CD4-positive, alpha-beta T cell (primary cell): Measurements from ENCODE around the gene NR4A3. TPM values are rescaled to one million over a fixed set of nuclear protein-coding genes. Genes with fewer than 3 reads are reported as not detected.

Source experiments
- ATAC-seq: fragments of 200-7000 bp; cut with Tn5 transposase; one replicate; pipeline ENCODE4 v1.10.0; 2022; ENCODE audit warnings: mild to moderate bottlenecking; ENCODE audit not compliant: poor library complexity
- CTCF ChIA-PET: fragments of 350-600 bp; sonication (Branson Sonifier 250); formaldehyde crosslinking; loops from one replicate; lab custom pipeline; 2021; ENCODE audit warnings: antibody characterized with exemption, inconsistent platforms; lab: Charles Lee
- POLR2A ChIA-PET: fragments of 350-600 bp; sonication (Branson Sonifier 250); formaldehyde crosslinking; loops from one replicate; lab custom pipeline; 2021; ENCODE audit warnings: antibody characterized with exemption, inconsistent platforms; lab: Charles Lee
- DNase-seq, 14 experiments: peaks; one replicate each; pipeline ENCODE4 v3.0.0-alpha.2; 2013 to 2020; ENCODE audit warnings: mixed read lengths in 2 of 14
- H3K27ac ChIP-seq, 2 donors: one replicate each; pipeline versions ENCODE4 v1.5.1 to v1.7.0; 2013; ENCODE audit warnings: low read length in 2 of 2, low read depth in 1 of 2, mild to moderate bottlenecking in 1 of 2
- H3K27me3 ChIP-seq, 2 experiments: 1 replicate in 1 of 2; 2 replicates in 1 of 2; pipeline versions ENCODE4 v1.6.1 to v1.7.0; 2013; ENCODE audit warnings: low read length in 2 of 2, control low read depth in 1 of 2, mild to moderate bottlenecking in 1 of 2, moderate library complexity in 1 of 2; ENCODE audit not compliant: insufficient read depth in 2 of 2, control insufficient read depth in 1 of 2
- H3K36me3 ChIP-seq: one replicate; pipeline ENCODE4 v1.6.1; 2013; ENCODE audit warnings: low read length, control low read depth; ENCODE audit not compliant: insufficient read depth
- H3K4me1 ChIP-seq: one replicate; pipeline ENCODE4 v1.6.1; 2013; ENCODE audit warnings: low read length, control low read depth; ENCODE audit not compliant: insufficient read depth
- H3K4me3 ChIP-seq: one replicate; pipeline ENCODE4 v1.5.1; 2013; ENCODE audit warnings: mild to moderate bottlenecking, low read length, moderate library complexity
- H3K9me3 ChIP-seq, 2 experiments: 1 replicate in 1 of 2; 2 replicates in 1 of 2; pipeline versions ENCODE4 v1.6.1 to v1.7.0; 2013; ENCODE audit warnings: low read length in 2 of 2, mild to moderate bottlenecking in 2 of 2, control low read depth in 1 of 2, moderate library complexity in 1 of 2; ENCODE audit not compliant: control insufficient read depth in 1 of 2, insufficient read depth in 1 of 2
- H3K27ac Mint-ChIP-seq: one replicate; pipeline ENCODE4 v1.8.0; 2020; ENCODE audit warnings: mixed read lengths
- H3K27me3 Mint-ChIP-seq: one replicate; pipeline ENCODE4 v1.8.0; 2021; ENCODE audit warnings: mixed read lengths
- H3K36me3 Mint-ChIP-seq: one replicate; pipeline ENCODE4 v1.8.0; 2021; ENCODE audit warnings: low read depth, mixed read lengths
- H3K4me1 Mint-ChIP-seq: one replicate; pipeline ENCODE4 v1.8.0; 2021; ENCODE audit warnings: low read depth, mixed read lengths
- H3K4me3 Mint-ChIP-seq: one replicate; pipeline ENCODE4 v1.8.0; 2020; ENCODE audit warnings: mild to moderate bottlenecking, mixed read lengths
- H3K9me3 Mint-ChIP-seq: one replicate; pipeline ENCODE4 v1.8.0; 2020; ENCODE audit warnings: mixed read lengths
- intact Hi-C, 2 experiments: fragments of 100-400 bp; cut with DNase I in 1 of 2; cut with micrococcal nuclease in 1 of 2; formaldehyde crosslinking; loops; one replicate each; pipeline versions ENCODE4 v1.15.1 to v1.9.0; 2023 to 2025; cut with DNase I, micrococcal nuclease
- total RNA-seq, 174 experiments: library from RNA in 2 of 174; stranded (reverse) in 2 of 174; gene quantifications; one replicate each; pipeline ENCODE4 v1.2.3 and lab custom pipeline; 2021 to 2026
- TF ChIP-seq, protein P1 (sequence below): fragments of 200-600 bp; IDR thresholded peaks from one replicate; pipeline ENCODE4 v1.8.0; 2022; ENCODE audit warnings: antibody characterized with exemption, mild to moderate bottlenecking

NR4A3 gene
- total RNA-seq, 2 experiments from 2014 or later, result 42.4 to 44.6 TPM

GRCh38 chr9:99782962-99783718, 38.5 kb upstream of the NR4A3 start:
- Mint-ChIP-seq H3K9me3 (no peaks in the 10 kb centered on the region), H3K27ac (no peak overlapping the region), H3K4me1 (no peaks in the 10 kb centered on the region), H3K36me3 (no peaks in the 10 kb centered on the region), H3K27me3 (peaks cover 26% of the 10 kb centered on the region), H3K4me3 (no peak overlapping the region)
- no peak for ATAC-seq
- TF ChIP-seq, protein P1, sequence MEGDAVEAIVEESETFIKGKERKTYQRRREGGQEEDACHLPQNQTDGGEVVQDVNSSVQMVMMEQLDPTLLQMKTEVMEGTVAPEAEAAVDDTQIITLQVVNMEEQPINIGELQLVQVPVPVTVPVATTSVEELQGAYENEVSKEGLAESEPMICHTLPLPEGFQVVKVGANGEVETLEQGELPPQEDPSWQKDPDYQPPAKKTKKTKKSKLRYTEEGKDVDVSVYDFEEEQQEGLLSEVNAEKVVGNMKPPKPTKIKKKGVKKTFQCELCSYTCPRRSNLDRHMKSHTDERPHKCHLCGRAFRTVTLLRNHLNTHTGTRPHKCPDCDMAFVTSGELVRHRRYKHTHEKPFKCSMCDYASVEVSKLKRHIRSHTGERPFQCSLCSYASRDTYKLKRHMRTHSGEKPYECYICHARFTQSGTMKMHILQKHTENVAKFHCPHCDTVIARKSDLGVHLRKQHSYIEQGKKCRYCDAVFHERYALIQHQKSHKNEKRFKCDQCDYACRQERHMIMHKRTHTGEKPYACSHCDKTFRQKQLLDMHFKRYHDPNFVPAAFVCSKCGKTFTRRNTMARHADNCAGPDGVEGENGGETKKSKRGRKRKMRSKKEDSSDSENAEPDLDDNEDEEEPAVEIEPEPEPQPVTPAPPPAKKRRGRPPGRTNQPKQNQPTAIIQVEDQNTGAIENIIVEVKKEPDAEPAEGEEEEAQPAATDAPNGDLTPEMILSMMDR, result no peak
- intact Hi-C loops, result loop anchor here in 1 of 2 experiments (10.0 kb wide), 1 partner anchor 58 kb away; no protein-coding TSS in a partner anchor
- H3K27me3 ChIP-seq, result peaks cover 5 to 21% of the 10 kb centered on the region in 2 experiments
- no peak overlapping the region for H3K27ac ChIP-seq
- no peak overlapping the region for H3K4me3 ChIP-seq
- no peaks in the 10 kb centered on the region for H3K36me3 ChIP-seq
- POLR2A ChIA-PET, result no interaction called here
- H3K9me3 ChIP-seq, result no peaks in the 10 kb centered on the region
- DNase-seq, result peak in 1 of 14 experiments; percentile 4
- CTCF ChIA-PET, result no interaction called here
- H3K4me1 ChIP-seq, result no peaks in the 10 kb centered on the region

DNA sequence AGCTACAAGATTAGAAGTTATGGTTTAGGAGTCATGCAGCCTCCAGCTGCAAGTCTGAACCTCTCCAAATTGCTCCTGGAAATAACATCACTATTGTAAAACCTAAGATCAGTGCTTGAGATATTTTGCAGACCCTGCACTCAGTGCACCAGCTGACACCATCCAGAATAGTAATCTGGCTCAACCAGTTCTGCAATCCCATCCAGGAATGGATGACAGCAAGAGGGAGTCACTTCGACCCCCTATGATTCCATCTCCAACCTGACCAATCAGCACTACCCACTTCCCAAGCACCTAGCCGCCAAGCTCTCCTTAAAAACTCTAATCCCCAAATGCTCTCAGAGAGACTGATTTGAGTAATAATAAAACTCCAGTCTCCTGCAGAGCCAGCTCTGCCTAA, 37.9 kb upstream of the NR4A3 start:
- no peaks in the 10 kb centered on the region for H3K36me3 Mint-ChIP-seq
- H3K9me3 Mint-ChIP-seq, result no peaks in the 10 kb centered on the region
- TF ChIP-seq, protein P1, result no peak
- Histone ChIP-seq H3K27me3 (peaks cover 4 to 17% of the 10 kb centered on the region in 2 experiments), H3K36me3 (no peaks in the 10 kb centered on the region), H3K4me3 (no peak overlapping the region), H3K27ac (no peak overlapping the region), H3K9me3 (no peaks in the 10 kb centered on the region), H3K4me1 (no peaks in the 10 kb centered on the region)
- ChIA-PET POLR2A (no interaction called here), CTCF (no interaction called here)
- ATAC-seq (no peak), DNase-seq (no peak)
- H3K27me3 Mint-ChIP-seq, result peaks cover 24% of the 10 kb centered on the region
- no peaks in the 10 kb centered on the region for H3K4me1 Mint-ChIP-seq
- no peak overlapping the region for H3K4me3 Mint-ChIP-seq
- intact Hi-C loops, result loop anchor here in 1 of 2 experiments (10.0 kb wide), 1 partner anchor 59 kb away; no protein-coding TSS in a partner anchor
- H3K27ac Mint-ChIP-seq, result no peak overlapping the region

GRCh38 chr9:99785010-99785590, 36.6 kb upstream of the NR4A3 start:
- TF ChIP-seq, protein P1, result no peak
- H3K27ac ChIP-seq, result no peak overlapping the region
- no peaks in the 10 kb centered on the region for H3K4me1 ChIP-seq
- Mint-ChIP-seq H3K4me3 (no peak overlapping the region), H3K36me3 (no peaks in the 10 kb centered on the region), H3K9me3 (no peaks in the 10 kb centered on the region), H3K4me1 (no peaks in the 10 kb centered on the region), H3K27me3 (peaks cover 24% of the 10 kb centered on the region), H3K27ac (no peak overlapping the region)
- intact Hi-C loops, result loop anchor here in 1 of 2 experiments (10.0 kb wide), 1 partner anchor 60 kb away; no protein-coding TSS in a partner anchor
- ChIA-PET CTCF (no interaction called here), POLR2A (no interaction called here)
- no peak for ATAC-seq
- H3K9me3 ChIP-seq, result no peaks in the 10 kb centered on the region
- H3K4me3 ChIP-seq, result no peak overlapping the region
- DNase-seq, result no peak
- peaks cover 3 to 14% of the 10 kb centered on the region in 2 experiments for H3K27me3 ChIP-seq
- no peaks in the 10 kb centered on the region for H3K36me3 ChIP-seq
